GM04504 (cell line): ENCODE data around the gene MSX2.
"Not testable (repeated sequence)": the region's sequence is repeated elsewhere in the genome, so short reads cannot be mapped to it uniquely, and the experiment has no call there.

Experiments
- DNase-seq: peaks from one replicate; pipeline ENCODE4 v3.0.0-alpha.2; 2012; ENCODE audit warnings: low read depth

Gene MSX2

DNA sequence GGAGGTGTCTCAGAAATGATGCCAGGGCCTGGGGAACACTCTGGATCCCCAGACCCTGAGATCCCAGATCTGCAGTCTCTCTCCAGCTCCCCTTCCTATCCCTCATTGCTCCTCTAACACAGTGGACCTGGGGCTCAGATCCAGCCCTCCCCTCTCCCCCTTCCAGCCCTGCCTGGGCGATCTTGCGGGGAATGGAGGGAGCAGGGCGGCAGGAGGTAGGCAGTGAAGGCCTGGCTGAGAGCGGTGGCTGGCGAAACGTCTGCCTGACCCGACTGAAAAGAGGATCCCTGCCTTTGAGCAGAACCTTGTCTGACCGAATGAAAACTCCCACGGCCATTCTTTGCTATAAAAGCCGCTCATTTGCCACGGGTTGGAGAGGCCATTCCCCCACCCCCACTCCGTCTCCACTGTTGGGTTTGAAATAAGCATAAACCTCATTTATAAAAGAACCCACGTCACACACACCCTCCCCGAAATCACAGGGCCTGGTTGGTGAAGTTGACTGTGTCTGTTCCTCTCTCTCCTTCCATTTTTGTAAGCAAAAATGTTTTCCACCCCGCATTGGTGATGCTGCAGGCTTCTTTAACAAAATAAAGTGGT, 8.8 kb downstream of the MSX2 start:
- DNase-seq: no peak

DNA sequence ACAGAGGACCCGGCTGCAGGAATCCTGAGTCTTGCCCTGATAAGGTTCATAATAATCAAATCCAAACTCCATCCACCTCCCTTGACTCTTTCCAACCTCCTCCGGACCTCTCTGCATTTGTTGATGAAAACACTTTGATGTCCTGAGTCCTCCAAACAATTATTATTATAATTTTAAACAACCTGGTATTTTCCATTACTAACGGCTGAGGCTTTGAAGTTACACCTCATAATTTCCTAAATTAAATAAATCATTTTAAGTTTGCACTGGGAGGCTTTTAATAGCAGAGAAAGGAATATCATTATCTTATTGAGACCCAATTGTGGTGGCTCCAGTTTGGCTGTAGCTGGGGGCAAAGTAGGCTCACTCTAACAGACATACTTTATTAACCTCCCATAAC, 9.5 kb downstream of the MSX2 start:
- no peak for DNase-seq

DNA sequence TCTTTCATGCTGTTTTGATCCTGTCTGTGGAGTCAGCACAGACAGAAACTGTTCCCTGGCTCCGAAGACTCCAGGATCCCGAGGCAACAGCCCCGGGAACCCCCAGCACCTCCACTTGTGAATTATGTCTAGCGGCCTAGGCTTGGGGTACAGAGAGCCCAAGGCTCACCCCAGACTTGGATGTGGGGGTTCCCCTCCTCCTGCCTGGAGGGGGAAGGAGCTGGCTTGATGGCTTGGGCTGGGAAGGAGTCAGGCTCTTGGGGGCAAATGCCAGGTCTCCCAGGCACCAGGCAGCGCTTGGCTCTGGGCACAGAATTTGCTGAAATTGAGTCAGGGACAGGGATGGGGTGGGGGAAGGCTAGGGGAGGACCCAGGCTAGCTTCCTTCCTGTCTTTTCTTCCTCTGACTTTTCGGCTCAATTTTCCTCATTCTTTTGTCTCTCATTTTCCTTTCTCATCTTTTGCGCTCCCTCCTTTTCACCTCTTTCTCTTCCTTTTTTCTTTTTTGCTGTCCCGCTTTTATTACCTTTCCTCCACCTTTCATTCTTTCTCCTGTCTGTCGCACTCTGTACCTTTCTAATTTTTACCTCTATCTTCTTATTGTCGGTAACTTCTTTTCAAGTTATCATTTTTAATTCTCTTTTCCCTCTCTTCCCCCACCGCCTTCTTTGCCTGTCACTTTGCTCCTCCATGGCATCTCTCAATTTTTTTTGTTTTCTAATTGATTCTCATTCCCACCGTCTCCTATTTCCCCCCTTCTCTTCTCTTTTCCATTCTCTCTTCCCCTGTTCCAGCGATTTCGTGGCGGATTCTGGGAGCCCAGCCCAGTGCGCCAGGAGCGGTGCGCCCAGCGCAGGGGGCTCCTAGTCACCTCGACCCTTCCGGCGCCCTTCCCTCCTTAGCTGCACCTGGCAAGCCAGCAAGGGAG, 10.5 kb downstream of the MSX2 start:
- DNase-seq: no peak

DNA sequence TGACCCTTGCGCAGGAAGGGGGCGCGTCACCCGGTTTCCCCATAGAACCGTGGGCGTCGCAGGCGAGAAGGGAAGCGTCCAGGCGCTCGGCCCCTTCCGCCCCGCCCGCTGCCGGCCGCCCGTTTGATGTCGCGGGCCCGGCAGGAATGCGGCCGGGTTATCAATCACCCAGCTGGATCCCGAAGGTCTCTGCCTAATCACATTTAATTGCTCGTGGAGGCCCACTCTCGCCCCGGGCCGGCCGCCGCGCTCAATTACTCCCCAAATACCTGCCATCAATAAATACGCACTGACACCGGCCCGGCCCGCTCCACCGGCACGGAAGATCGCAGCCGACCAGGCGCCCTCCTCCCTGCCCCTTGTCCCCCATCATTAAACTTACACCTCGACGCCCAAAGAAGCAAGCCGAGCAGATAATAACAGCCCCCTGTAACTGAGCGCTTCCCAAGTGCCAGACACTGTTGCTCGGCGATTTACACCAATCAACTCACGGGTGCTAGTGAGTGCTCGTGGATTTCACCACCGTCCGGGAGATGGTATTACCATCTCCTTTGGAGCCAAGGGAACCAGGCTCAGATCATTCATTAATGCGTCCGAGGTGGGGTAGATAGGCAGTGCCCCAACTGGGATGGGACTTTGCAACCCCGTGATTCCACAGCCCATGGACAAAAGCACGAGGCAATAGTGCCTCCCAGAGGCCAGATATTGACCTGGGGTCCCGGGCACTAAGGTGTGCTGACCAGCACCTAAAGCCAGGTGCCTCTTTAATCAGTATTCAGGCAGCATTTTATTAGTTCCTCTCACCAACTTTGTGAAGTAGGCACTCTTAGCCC, 11.3 kb downstream of the MSX2 start:
- DNase-seq: no peak

DNA sequence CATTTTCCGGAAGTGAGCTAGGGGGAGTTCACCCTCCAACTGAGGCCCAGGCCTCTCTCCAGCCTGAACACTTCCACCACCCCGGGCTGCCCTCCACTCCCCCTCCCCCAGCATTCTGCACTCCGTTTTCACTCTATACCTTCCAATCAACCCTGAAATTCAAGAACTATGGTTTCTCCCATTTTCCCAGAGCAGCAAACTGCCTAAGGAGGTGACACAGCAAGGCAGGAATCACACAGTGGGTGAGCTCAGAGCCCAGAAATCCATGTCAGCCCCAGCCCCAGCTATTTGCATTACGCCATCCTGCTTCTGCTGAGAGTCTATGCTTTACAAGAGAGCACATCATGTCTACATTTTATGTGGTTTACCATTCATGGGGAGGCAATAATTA, 11.9 kb downstream of the MSX2 start:
- DNase-seq: no peak

DNA sequence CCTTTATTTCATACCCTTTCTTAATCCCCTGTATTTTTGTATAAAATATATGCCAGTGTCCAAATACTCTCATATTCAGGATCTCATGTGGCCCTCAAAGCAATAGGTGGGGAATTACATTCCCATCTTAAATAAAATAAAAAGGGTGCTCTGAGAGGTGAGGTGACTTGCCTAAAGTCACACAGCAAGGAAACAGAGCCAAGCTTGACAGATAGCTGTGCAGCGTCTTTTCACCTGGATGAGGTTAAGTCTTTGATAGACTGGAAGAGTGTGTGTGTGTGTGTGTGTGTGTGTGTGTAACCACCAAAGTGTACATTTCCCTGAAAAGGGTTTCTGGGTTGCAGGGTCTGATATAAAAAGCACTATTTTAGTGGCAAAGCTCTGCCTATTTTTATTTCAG, 12.4 kb downstream of the MSX2 start:
- DNase-seq: no peak

DNA sequence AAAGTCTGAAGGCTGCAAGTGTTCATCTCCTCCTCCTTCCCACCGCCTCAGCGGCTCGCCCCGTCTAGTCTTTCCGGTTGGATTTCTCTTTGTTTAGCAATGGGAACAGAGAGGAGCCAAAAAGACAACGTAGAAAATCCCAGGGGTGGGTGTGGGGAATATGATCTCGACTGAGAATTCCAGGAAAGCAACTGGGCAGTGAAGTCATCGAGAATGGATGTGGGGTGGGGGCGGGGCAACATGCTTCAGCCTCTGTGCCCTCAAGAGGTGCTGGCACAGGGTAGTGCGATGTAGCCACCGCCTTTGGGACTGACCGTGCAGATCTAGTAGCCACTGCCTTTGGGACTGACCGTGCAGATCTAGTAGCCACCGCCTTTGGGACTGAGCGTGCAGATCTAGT, 12.9 kb downstream of the MSX2 start:
- DNase-seq: no peak

DNA sequence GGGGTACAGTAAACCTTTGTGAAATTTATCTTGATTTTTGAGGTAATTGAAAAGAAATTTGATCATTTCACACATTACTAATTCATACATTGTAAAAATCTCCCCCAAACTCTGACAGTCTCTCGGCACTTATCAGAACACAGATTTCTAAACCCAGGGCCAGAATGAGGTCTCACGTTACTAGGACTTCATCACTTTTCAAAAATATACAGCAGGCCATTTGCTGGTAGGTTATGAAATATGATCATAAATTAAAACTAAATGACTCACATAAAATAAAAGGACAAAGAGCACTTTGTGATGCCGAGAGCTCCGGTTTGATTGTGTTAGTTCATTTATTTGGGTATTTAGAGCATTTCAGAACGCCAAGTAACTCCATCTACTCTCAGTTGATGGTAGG, 17.0 kb downstream of the MSX2 start:
- no peak for DNase-seq

DNA sequence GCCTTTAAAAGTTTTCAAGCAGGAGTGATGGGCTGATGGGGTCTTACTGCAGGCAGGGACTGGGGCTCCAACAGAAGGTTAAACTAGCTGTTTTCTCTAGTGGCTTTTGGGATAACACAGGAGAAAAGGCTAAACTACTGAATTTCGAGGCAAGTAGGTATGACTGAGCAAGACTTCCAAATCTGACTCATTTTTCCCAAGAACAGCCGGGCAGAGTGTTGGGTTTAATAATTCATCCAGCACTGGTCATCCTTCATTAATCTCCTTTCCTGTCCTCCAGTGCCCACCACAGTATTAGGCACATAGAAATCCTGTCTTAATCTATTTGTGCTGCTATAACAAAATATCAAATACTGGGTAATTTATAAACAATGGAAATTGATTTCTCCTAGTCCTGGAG, 20.5 kb downstream of the MSX2 start:
- DNase-seq: no peak

DNA sequence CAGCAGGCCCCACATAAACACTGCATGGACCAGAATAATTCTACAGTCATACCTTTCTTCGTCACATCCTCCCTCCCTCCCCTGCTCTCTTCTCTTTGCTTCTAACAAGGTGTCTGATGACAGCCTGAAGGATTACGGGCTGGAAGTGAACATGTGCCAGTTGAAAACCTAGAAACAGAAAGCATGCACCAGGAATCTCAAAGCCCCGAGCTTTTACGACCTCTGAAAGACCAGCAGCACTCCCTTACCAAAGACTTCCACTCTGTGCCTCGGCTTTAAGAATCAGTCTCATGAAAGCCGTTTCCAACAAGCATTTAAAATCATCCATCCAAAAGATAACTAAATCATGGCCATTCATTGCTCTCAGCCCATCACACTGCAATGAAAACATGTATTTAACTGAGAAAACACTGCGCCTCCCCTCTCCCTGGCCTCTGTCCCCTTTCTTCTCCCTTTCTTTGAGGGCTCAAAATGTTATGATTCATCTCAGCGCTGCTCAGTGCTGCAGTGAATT, 21.3 kb downstream of the MSX2 start:
- DNase-seq: no peak

DNA sequence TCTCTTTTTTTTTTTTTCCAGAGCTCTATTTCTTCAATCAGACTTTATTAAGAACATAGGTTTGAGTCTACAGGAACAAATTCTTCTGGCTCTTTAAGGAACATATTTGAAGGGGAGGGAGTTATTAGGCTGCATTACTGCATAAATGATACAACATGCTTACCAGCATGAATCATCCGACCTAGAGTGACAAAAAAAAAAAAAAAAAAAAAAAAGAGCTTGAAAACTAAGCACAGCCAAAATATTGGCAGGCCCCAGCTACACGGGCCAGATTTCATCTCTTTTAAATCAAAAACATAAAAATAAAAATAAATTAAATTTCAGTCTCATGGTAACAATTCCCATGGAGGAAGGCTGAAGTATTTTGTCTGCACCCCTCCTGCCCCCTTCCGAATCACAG, 26.3 kb downstream of the MSX2 start:
- DNase-seq: no peak

DNA sequence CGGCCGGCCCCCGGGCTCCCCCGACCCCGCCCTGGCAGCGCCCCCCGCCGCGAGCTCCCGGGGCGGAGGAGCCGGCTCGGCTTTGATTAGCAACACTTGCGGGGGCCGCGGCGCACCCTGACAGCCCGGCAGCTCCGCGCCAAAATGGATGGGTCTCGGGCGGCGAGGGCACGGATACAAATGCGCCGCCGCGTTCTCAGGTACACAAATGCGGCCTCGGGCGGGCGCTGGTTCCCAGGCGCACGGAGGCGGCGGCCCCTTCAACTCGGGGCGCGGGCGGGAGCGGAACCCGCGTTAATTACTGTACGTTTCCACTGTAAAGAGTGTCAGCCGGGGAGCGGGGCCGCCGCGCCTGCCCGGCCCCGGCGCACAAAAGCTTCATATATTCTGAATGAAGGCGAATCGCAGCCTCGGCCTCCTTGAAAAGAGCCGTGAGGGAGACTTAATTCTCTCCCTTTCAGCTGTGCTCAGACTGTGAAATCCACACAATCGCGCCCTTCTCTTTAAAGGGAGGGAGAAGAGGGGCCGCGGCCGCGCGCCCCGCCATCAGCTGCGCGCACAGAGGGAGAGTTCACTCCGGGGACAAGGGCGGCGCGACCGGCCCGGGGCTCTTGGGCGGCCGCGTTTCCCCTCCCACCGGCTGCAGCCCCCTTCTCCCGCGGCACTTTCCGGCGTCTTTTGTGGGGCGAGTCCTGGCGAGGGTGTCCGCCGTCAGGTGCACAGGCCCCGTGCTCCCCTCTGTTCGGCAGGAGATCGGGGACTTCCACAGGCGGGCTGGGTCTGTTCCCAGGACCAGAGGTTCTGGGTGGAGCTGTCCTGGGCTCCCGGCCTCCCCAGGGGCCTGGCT, 27.0 kb downstream of the MSX2 start:
- DNase-seq: no peak

DNA sequence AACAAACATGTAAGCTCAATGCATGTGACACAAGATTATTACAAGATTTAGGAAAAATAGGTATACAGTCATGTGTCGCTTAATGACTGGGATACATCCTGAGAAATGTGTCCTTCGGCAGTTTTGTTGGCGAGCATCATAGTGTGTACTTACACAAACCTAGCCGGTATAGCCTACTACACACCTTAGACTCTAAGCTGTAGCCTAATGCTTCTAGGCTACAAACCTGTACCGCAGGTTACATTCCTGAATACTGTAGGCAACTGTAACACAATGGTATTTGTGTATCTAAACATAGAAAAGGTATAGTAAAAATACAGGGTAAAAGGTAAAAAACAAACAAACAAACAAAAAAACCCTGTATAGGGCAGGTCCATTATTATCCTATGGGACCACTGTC, 27.7 kb downstream of the MSX2 start:
- no peak for DNase-seq

DNA sequence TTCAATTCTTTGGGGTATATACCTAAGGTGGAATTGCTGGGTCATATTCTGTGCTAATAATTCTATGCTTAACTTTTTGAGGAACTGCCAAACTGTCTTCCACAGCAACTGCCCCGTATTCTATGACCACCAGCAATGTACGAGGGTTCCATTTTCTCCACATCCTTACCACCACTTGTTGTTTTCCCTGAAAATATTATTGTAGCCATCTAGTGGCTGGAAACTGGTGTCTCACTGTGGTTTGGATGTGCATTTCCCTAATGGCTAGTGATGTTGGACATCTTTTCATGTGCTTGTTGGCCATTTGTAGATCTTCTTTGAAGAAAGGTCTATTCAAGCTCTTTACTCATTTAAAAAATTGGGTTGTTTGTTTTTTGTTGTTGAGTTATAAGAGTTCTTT, 30.7 kb downstream of the MSX2 start:
- DNase-seq: no peak

DNA sequence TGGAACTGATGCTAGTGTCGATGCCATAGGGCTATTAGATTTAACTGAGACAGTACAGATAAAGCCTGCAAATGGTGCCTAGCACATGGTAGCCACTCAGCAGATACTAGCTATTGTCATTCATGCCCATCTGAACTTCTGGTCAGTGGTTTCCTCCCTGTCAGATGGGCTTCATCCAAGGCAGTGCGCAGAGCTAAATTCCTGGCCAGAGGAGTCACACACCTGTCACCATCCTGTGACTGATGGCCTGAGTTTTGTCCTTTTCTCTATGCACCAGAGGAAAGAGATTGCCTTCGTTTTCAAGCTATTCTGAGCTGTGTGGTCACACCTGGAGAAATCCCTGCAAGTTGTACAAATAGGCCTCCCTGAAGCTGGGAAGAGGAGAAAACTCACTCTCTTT, 34.7 kb downstream of the MSX2 start:
- no peak for DNase-seq

DNA sequence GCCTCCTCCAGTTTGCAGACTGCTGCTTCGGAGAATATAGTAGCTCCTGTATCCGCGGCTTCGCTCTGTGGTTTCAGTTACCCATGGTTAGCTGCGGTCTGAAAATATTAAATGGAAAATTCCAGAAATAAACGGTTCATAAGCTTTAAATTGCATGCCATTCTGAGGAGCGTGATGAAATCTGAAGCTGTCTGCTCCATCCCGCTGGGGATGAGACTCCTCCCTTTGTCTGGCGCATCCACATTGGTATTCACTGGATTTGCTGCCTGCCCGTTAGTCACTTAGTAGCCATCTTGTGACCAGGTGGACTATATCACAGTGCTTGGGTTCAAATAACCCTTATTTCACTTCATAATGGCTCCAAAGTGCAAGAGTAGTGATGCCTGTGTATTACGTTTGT, 36.3 kb downstream of the MSX2 start:
- no peak for DNase-seq

DNA sequence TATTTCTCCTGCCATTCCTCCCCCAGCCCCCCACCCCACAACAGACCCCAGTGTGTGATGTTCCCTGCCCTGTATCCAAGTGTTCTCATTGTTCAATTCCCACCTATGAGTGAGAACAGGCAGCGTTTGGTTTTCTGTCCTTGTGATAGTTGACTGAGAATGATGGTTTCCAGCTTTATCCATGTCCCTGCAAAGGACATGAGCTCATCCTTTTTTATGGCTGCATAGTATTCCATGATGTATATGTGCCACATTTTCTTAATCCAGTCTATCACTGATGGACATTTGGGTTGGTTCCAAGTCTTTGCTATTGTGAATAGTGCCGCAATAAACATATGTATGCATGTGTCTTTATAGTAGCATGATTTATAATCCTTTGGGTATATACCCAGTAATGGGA, 37.0 kb downstream of the MSX2 start:
- not testable (repeated sequence) for DNase-seq

DNA sequence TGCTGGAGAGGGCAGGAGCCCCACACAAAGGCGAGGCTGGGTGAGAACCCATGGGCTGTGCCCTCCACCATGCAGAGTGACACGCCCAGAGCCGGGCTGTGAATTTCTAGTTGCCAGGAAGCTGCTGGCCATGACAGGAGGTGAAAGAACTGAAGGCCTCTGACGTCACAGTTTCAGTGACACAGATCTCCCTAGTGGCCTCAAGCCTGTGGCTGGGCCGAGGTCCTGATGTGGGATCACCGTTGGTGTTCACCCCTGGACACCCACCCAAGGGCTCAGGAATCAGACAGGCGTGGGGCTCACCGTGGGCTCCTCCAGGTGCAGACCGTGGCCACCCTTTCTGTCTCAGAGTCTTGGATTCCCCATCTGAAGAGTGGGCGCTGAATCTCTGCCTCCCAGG, 39.9 kb downstream of the MSX2 start:
- no peak for DNase-seq

DNA sequence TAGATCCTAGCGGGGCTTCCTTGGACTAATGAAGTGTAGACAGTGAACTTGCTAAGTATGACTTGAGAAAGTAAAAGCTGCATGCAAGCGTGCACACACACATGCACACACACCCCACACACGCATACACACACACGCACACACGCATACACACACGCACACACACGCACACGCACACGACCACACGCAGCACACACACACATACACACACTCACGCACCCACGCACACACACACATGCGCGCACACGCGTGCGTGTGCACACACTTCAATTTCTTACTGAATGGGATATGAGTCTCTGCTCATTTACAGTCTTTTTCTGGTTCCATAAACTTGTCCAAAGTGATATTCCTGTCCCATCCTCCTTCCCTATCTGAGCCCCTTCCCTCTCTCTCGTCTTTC, 41.2 kb downstream of the MSX2 start:
- DNase-seq: no peak

DNA sequence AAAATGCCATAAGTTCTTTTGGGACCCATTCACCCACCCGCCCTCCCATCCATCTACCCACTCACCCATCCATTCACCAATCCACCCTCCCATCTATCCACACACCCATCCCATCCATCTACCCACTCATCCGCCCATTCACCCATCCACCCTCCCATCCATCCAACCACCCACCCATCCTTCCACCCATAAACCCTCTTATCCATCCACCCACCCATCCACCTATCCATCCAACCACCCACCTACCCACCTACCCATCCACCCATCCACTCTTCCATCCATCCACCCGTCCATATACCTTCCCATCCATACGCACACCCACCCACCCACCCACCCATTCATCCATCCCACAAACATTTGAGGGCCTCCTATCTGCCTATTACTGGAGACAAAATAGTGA, 43.3 kb downstream of the MSX2 start:
- DNase-seq: no peak

DNA sequence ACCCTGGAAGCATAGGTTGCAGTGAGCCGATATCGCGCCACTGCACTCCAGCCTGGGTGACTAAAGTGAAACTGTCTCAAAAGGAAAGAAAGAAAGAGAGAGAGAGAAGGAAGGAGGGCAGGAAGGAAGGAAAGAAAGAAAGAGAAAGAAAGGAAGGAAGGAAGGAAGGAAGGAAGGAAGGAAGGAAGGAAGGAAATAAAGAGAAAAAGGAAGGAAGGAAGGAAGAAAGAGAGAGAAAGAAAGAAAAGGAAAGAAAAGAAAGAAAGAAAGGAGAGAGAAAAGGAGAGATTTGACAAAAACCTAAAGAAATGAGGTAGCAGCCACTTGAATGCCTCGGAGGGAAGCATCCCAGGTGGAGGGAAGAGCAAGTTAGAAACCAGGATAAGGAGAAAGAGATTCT, 44.6 kb downstream of the MSX2 start:
- no peak for DNase-seq

DNA sequence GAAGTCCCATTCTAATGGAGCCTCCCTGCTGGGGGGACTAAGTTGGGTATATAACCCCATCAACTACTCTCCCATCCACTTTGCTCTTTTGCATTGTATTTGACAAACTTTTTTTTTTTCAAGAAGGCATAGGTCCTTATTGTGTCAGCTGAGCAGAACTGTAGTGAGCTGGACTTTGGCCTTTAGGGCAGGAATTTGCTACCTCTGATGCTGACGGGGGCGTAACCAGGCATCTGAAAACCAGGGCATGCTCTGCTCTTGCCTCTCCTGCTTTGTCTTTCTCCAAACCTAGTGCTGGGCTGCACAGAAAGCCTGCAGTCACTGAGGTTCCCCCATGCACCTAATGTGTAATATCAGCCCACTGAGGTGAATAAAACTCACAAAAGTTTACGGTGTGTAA, 49.0 kb downstream of the MSX2 start:
- DNase-seq: no peak
